HG03457 (cell line): ENCODE measurements around the gene RHBDL3.

ENCODE experiments used
- ATAC-seq: cut with Tn5 transposase; IDR thresholded peaks from one replicate; pipeline ENCODE4 v1.9.1; 2021; ENCODE audit warnings: moderate number of reproducible peaks; ENCODE audit not compliant: unreplicated experiment

Gene RHBDL3

GRCh38 chr17:32356378-32356743 is 90.7 kb downstream of the RHBDL3 start:
- ATAC-seq, result no peak

GRCh38 chr17:32356750-32357149 is 91.1 kb downstream of the RHBDL3 start:
- no peak for ATAC-seq

- no peak for ATAC-seq
Measured at GRCh38 chr17:32357615-32358014, 92.0 kb downstream of the RHBDL3 start.

GRCh38 chr17:32361270-32361669 is 95.6 kb downstream of the RHBDL3 start:
- no peak for ATAC-seq

- no peak for ATAC-seq
Measured at GRCh38 chr17:32370426-32370825, 104.8 kb downstream of the RHBDL3 start.
